Measurements from ENCODE around the gene GPR15.

DNA sequence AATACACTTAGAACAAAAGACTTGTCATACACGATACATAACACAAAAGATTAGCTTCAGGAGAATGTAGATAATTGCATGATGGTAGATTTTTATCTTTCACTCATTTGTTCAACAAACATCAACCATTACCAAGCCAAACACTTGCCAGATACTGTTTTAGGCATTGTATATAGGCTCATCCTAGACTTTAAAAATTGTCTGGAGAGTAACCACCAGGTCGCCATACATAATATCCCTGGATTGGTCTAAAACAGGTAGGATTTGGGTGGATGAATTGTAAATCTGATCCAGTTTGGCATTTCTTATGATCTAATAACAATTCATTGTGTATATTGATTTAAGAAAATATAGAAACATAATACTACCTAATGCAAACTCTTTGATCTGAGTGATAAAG, 22.8 kb downstream of the GPR15 start:
- TF ChIP-seq, protein P1, sequence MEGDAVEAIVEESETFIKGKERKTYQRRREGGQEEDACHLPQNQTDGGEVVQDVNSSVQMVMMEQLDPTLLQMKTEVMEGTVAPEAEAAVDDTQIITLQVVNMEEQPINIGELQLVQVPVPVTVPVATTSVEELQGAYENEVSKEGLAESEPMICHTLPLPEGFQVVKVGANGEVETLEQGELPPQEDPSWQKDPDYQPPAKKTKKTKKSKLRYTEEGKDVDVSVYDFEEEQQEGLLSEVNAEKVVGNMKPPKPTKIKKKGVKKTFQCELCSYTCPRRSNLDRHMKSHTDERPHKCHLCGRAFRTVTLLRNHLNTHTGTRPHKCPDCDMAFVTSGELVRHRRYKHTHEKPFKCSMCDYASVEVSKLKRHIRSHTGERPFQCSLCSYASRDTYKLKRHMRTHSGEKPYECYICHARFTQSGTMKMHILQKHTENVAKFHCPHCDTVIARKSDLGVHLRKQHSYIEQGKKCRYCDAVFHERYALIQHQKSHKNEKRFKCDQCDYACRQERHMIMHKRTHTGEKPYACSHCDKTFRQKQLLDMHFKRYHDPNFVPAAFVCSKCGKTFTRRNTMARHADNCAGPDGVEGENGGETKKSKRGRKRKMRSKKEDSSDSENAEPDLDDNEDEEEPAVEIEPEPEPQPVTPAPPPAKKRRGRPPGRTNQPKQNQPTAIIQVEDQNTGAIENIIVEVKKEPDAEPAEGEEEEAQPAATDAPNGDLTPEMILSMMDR (conservative IDR thresholded peaks at IDR 0.05 in 1 of 2, IDR thresholded peaks at IDR 0.05 in 1 of 2; ENCODE audit: low read depth in 1 of 2, low read length in 2 of 2): no peak
- TF ChIP-seq EZH2 (IDR thresholded peaks at IDR 0.05; ENCODE audit: low read length, missing control alignments): no peak

Measured in fibroblast of lung (primary cell).